Activated CD8-positive, alpha-beta T cell treated with anti-CD3 and anti-CD28 coated beads for 36 hours (primary cell): ENCODE results near the gene COA8. TPM values are rescaled to one million over a fixed set of nuclear protein-coding genes. Genes with fewer than 3 reads are reported as not detected.
"Not testable (repeated sequence)": the region's sequence is repeated elsewhere in the genome, so short reads cannot be mapped to it uniquely, and the experiment has no call there.

ENCODE experiments used
- ATAC-seq: fragments of 200-7000 bp; cut with Tn5 transposase; one replicate; pipeline ENCODE4 v1.10.0; 2021; ENCODE audit warnings: mild to moderate bottlenecking, moderate library complexity
- CTCF ChIA-PET: fragments of 350-600 bp; sonication (Branson Sonifier 250); formaldehyde crosslinking; loops from one replicate; lab custom pipeline; 2021; ENCODE audit warnings: antibody characterized with exemption; lab: Charles Lee
- POLR2A ChIA-PET: fragments of 350-600 bp; sonication (Branson Sonifier 250); formaldehyde crosslinking; loops from one replicate; lab custom pipeline; 2021; ENCODE audit warnings: antibody characterized with exemption; lab: Charles Lee
- DNase-seq: peaks from one replicate; pipeline ENCODE4 v3.0.0-alpha.2; 2020
- H3K27ac Mint-ChIP-seq: one replicate; pipeline ENCODE4 v1.8.0; 2021; ENCODE audit warnings: mild to moderate bottlenecking, mixed read lengths
- H3K27me3 Mint-ChIP-seq: one replicate; pipeline ENCODE4 v1.8.0; 2021; ENCODE audit warnings: mixed read lengths
- H3K36me3 Mint-ChIP-seq: one replicate; pipeline ENCODE4 v1.8.0; 2021; ENCODE audit warnings: low read depth, mixed read lengths
- H3K4me1 Mint-ChIP-seq: one replicate; pipeline ENCODE4 v1.8.0; 2021; ENCODE audit warnings: low read depth, mixed read lengths
- H3K4me3 Mint-ChIP-seq: one replicate; pipeline ENCODE4 v1.8.0; 2021; ENCODE audit warnings: mild to moderate bottlenecking, moderate library complexity, mixed read lengths
- H3K9me3 Mint-ChIP-seq: one replicate; pipeline ENCODE4 v1.8.0; 2021; ENCODE audit warnings: mixed read lengths
- intact Hi-C: fragments of 100-400 bp; cut with micrococcal nuclease; formaldehyde crosslinking; loops from one replicate; pipeline ENCODE4 v1.10.0; 2022
- total RNA-seq, 2 experiments: library from RNA; stranded (reverse); gene quantifications; one replicate each; pipeline ENCODE4 v1.2.3, GENCODE V29; 2021
- TF ChIP-seq, protein P1 (sequence below): fragments of 200-600 bp; IDR thresholded peaks from one replicate; pipeline ENCODE4 v1.8.0; 2022; ENCODE audit warnings: antibody characterized with exemption, mild to moderate bottlenecking

The COA8 gene
- total RNA-seq, 2 experiments from 2014 or later = 40.3 to 45.6 TPM

DNA sequence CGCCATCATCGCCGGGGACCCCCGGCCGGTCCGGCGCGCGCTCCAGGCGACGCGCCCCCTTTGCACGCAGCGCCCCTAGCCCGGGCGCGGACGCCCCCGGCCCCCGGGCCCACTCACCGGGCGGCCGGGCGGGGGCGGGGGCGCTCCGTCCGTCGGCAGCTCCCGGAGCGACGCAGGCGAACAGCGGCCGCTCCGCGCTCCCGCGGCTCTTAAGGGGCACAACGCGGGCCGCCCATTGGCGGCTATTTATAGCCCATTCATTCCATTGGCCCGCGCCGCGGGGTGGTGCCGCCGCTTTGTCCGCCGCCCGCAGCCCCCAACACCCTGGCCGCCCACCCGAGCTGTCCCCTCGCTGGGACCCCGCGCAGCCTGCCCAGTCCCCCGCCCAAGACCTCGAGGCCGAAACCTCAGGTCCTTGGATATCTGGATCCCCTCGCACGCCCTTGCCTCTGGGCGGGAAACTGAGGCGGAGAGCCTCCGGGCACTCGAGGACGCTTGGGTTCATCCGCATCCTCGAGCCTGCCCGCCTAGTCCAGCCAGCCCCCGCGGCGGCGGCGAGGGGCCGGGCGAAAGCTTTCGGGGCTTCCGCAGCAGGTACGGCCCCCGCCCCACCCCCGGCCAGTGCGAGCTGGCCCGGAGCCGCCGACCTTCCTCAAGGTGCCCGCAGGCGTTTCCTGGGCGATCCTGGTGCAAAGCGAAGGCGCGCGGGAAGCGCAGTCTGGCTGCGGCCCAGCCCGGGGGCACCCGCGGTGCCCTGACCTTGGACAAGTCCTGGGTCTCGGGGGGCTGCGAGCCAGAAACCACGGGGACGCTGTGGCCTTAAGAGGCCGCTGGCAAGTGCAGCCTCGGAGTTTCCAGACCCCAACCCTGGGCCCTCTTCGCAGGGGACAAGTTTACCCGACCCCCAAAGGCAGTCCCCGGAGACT lies 39.8 kb upstream of the COA8 start, which contains the start of gene CKB:
Gene CKB (minus strand): TSS at position 182 of the 926 bp plus-strand sequence. CDS start 337 bp downstream, outside the sequence.
- POLR2A ChIA-PET = interaction anchor here (1.1 to 1.5 kb wide), 2 partner anchors 12 to 38 kb away, joined by 3 read pairs; no protein-coding TSS in a partner anchor

DNA sequence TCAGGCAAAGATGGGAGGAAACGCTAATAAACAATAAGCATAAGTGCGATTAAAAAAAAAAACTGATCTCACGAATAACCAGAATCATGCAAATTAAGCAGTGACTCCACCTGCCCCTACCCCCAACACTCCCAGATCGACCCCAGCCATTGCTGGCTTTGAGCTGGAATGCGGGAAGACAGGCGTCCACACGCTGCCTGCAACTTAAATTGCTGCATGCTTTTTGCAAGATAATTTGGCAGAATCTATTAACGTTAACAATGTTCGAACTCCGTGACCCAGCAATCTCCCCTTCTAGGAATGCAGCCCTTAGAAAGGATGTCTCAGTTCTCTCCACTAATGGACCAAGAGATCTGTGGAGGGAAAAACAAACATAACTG lies 39.2 kb upstream of the COA8 start:
- TF ChIP-seq, protein P1, sequence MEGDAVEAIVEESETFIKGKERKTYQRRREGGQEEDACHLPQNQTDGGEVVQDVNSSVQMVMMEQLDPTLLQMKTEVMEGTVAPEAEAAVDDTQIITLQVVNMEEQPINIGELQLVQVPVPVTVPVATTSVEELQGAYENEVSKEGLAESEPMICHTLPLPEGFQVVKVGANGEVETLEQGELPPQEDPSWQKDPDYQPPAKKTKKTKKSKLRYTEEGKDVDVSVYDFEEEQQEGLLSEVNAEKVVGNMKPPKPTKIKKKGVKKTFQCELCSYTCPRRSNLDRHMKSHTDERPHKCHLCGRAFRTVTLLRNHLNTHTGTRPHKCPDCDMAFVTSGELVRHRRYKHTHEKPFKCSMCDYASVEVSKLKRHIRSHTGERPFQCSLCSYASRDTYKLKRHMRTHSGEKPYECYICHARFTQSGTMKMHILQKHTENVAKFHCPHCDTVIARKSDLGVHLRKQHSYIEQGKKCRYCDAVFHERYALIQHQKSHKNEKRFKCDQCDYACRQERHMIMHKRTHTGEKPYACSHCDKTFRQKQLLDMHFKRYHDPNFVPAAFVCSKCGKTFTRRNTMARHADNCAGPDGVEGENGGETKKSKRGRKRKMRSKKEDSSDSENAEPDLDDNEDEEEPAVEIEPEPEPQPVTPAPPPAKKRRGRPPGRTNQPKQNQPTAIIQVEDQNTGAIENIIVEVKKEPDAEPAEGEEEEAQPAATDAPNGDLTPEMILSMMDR = no peak
- ATAC-seq = no peak
- ChIA-PET POLR2A (interaction anchor here (1.1 to 1.5 kb wide), 2 partner anchors 13 to 38 kb away, joined by 3 read pairs; no protein-coding TSS in a partner anchor), CTCF (interaction anchor here (1.2 kb wide), 2 partner anchors 22 to 378 kb away, joined by 3 read pairs; no protein-coding TSS in a partner anchor)
- no peaks in the 10 kb centered on the region for H3K9me3 Mint-ChIP-seq
- no peak overlapping the region for H3K4me3 Mint-ChIP-seq
- peaks cover 22% of the 10 kb centered on the region for H3K4me1 Mint-ChIP-seq
- H3K27me3 Mint-ChIP-seq = peaks cover 12% of the 10 kb centered on the region
- no peak for DNase-seq
- H3K36me3 Mint-ChIP-seq = no peaks in the 10 kb centered on the region
- H3K27ac Mint-ChIP-seq = no peak overlapping the region
- intact Hi-C loops = no loop called here

More for the DNA sequence above, 39.8 kb upstream of the COA8 start, which contains the start of gene CKB:
- H3K4me3 Mint-ChIP-seq = peak within 1 kb of the TSS; percentile 37
- intact Hi-C loops = no loop called here
- peak; percentile 35 for DNase-seq
- no peaks in the 10 kb centered on the region for H3K36me3 Mint-ChIP-seq
- CTCF ChIA-PET = interaction anchor here (1.2 kb wide), 2 partner anchors 23 to 378 kb away, joined by 3 read pairs; no protein-coding TSS in a partner anchor
- H3K4me1 Mint-ChIP-seq = peaks cover 17% of the 10 kb centered on the region
- TF ChIP-seq, protein P1 = no peak
- H3K27ac Mint-ChIP-seq = no peak within 1 kb of the TSS
- H3K27me3 Mint-ChIP-seq = peaks cover 12% of the 10 kb centered on the region
- ATAC-seq = no peak
- H3K9me3 Mint-ChIP-seq = no peaks in the 10 kb centered on the region

DNA sequence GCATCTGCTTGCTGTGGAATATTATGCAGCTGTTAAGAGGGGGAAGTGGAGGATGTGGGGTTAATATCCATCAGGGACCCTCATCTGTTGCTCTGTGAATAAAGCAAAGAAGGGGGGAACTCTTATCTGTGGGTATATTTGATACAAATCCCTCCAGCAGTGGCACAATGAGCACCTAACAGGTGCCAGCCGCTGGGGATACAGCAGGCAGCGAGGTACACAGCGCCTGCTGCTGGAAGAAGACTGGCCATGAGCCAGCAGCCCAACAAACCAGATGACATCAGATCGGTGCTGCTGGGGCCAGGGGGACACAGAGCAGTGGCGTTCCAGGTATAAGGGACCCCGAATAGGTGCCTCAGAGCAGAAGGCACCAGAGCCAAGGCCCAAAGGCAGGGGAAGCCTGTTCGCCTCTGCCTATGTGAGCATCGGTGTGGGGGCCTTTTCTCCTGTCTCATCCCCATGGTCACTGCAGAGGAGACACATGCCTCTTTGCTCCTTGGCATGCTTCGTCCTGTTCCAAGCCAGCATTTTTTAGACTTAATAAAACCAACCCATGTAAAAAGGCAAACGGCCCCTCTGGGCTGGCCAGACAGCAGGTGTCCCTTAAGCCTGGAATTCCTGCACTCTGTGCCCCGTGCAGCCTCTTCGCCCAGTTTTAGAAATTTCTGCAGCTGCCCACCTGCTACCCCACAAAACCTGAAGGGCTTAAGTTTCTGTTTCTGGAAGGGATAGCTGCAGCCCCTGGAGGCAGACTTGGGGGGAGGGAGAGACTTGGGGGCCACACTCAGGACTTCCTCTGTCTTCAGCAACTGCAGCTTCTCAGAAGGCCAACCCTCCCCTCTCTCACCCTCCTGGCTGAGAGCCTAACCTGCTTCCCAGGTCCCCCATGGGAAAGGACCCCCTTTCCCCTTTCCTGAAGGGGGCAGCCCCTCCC lies 38.5 kb upstream of the COA8 start:
- DNase-seq = no peak
- POLR2A ChIA-PET = interaction anchor here (1.5 kb wide), 1 partner anchor 37 kb away, joined by 3 read pairs; no protein-coding TSS in a partner anchor
- Mint-ChIP-seq H3K27ac (no peak overlapping the region), H3K4me3 (no peak overlapping the region), H3K9me3 (no peaks in the 10 kb centered on the region), H3K4me1 (peaks cover 17% of the 10 kb centered on the region), H3K36me3 (no peaks in the 10 kb centered on the region), H3K27me3 (peaks cover 12% of the 10 kb centered on the region)
- CTCF ChIA-PET = interaction anchor here (1.2 kb wide), 1 partner anchor 22 kb away, joined by 3 read pairs; no protein-coding TSS in a partner anchor
- intact Hi-C loops = no loop called here
- TF ChIP-seq, protein P1 = no peak
- no peak for ATAC-seq

DNA sequence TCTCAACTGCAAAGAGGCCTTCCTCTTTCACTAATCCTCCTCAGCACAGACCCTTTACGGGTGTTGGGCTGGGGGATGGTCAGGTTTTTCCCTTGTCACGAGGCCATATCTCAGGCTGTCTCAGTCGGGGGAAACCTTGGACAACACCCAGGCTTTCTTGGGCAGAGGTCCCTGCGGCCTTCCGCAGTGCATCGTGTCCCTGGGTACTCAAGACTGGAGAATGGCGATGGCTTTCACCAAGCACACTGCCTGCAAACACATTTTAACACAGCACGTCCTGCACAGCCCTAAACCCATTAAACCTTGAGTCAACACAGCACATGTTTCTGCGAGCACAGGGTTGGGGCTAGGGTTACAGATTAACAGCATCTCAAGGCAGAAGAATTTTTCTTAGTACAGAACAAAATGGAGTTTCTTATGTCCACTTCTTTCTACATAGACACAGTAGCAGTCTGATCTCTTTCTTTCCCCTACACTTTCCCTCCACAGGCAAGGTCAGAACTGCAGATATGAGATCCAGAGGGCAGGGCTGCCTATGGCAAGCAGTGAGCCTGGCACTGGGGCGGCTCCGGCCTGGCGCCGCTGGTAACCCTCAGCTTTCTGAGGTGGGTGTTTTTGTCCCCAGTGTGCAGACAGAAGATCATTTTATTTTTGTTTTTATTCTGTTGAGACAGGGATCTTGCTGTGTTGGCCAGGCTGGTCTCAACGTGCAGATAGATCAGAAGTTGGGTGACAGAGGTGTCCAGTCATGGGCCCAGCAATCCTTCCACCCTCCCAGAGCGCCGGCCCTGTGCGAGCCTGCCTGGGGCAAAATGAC lies 37.1 kb upstream of the COA8 start:
- H3K27ac Mint-ChIP-seq, H3K9me3 Mint-ChIP-seq, POLR2A ChIA-PET, ATAC-seq, intact Hi-C loops, DNase-seq, H3K4me3 Mint-ChIP-seq, CTCF ChIA-PET, H3K36me3 Mint-ChIP-seq: not testable (repeated sequence)
- peaks cover 12% of the 10 kb centered on the region for H3K27me3 Mint-ChIP-seq
- peaks cover 23% of the 10 kb centered on the region for H3K4me1 Mint-ChIP-seq
